H1 (cell line): ENCODE results near the gene APELA. TPM values are rescaled to one million over a fixed set of nuclear protein-coding genes. Genes with fewer than 3 reads are reported as not detected.

ENCODE experiments used
- CTCF ChIA-PET: fragments of 300-600 bp; sonication (Branson Sonifier 250); formaldehyde crosslinking; loops from one replicate; lab custom pipeline; 2021; ENCODE audit not compliant: partially characterized antibody; lab: Charles Lee
- POLR2A ChIA-PET: fragments of 300-600 bp; sonication (Branson Sonifier 250); formaldehyde crosslinking; loops from one replicate; lab custom pipeline; 2021; ENCODE audit warnings: inconsistent platforms; ENCODE audit not compliant: partially characterized antibody; lab: Charles Lee
- DNase-seq, 2 experiments: peaks; one replicate each; pipeline versions ENCODE4 v3.0.0 to v3.0.0-alpha.2; 2010 to 2022; ENCODE audit warnings: low spot score in 2 of 2, low read depth in 1 of 2, mixed read lengths in 1 of 2
- FAIRE-seq: peaks from 2 replicates; lab custom pipeline; 2011; peaks lifted over from hg19 to GRCh38; lab: Jason Lieb, UNC
- H2AFZ ChIP-seq: 2 replicates; pipeline ENCODE4 v1.8.1; 2012; ENCODE audit warnings: low read length, inconsistent platforms
- H2AK5ac ChIP-seq: 2 replicates; pipeline ENCODE4 v1.6.1; 2013; ENCODE audit warnings: low read depth, low read length
- H2BK120ac ChIP-seq: replicated peaks from 2 replicates; pipeline ENCODE3; 2013; ENCODE audit warnings: low read depth, low read length, inconsistent platforms
- H2BK12ac ChIP-seq: 2 replicates; pipeline ENCODE4 v1.6.1; 2013; ENCODE audit warnings: low read depth, low read length
- H2BK15ac ChIP-seq: 2 replicates; pipeline ENCODE4 v1.6.1; 2013; ENCODE audit warnings: low read length
- H2BK20ac ChIP-seq: 2 replicates; pipeline ENCODE4 v1.6.1; 2013; ENCODE audit warnings: low read length
- H2BK5ac ChIP-seq: 2 replicates; pipeline ENCODE4 v1.6.1; 2013; ENCODE audit warnings: low read depth, low read length
- H3K14ac ChIP-seq: 2 replicates; pipeline ENCODE4 v1.6.1; 2013; ENCODE audit warnings: inconsistent platforms; ENCODE audit not compliant: insufficient read length
- H3K18ac ChIP-seq: 2 replicates; pipeline ENCODE4 v1.6.1; 2013; ENCODE audit warnings: low read length; ENCODE audit errors: extremely low read depth
- H3K23ac ChIP-seq: 2 replicates; pipeline ENCODE4 v1.6.1; 2013; ENCODE audit warnings: inconsistent platforms; ENCODE audit not compliant: insufficient read length
- H3K23me2 ChIP-seq: 2 replicates; pipeline ENCODE4 v1.6.1; 2013; ENCODE audit warnings: low read depth, low read length
- H3K27ac ChIP-seq: 2 replicates; pipeline ENCODE4 v1.6.1; 2011; ENCODE audit warnings: low read depth, low read length, inconsistent platforms
- H3K27me3 ChIP-seq, 4 experiments: replicated peaks in 1 of 4; 1 replicate in 1 of 4; 2 replicates in 3 of 4; pipeline versions ENCODE4 v1.6.1 to v1.8.1; 2011 to 2013; ENCODE audit warnings: low read length in 3 of 4, mild to moderate bottlenecking in 3 of 4, inconsistent platforms in 2 of 4, mixed read lengths in 2 of 4, moderate library complexity in 1 of 4; ENCODE audit not compliant: control insufficient read depth in 3 of 4, insufficient read depth in 3 of 4; ENCODE audit errors: extremely low read depth in 1 of 4
- H3K36me3 ChIP-seq, 4 experiments: 2 replicates each; pipeline versions ENCODE4 v1.6.1 to v1.8.1; 2011 to 2013; ENCODE audit warnings: mild to moderate bottlenecking in 4 of 4, low read length in 3 of 4, moderate library complexity in 2 of 4, control low read depth in 1 of 4, inconsistent platforms in 1 of 4; ENCODE audit not compliant: insufficient read depth in 4 of 4, control insufficient read depth in 2 of 4
- H3K4ac ChIP-seq: replicated peaks from 2 replicates; pipeline ENCODE3; 2013; ENCODE audit warnings: low read length, low read depth, mixed read lengths, inconsistent platforms; ENCODE audit not compliant: insufficient read length
- H3K4me1 ChIP-seq, 4 experiments: replicated peaks in 1 of 4; 1 replicate in 1 of 4; 2 replicates in 3 of 4; pipeline versions ENCODE4 v1.6.1 to v1.8.1; 2011 to 2013; ENCODE audit warnings: low read length in 3 of 4, inconsistent platforms in 2 of 4, mixed read lengths in 1 of 4; ENCODE audit not compliant: insufficient read depth in 4 of 4, control insufficient read depth in 3 of 4
- H3K4me2 ChIP-seq, 2 experiments: 2 replicates each; pipeline versions ENCODE4 v1.6.1 to v1.8.1; 2011 to 2013; ENCODE audit warnings: low read depth in 2 of 2, low read length in 2 of 2, control low read depth in 1 of 2, inconsistent platforms in 1 of 2, mild to moderate bottlenecking in 1 of 2; ENCODE audit not compliant: insufficient read depth in 1 of 2
- H3K4me3 ChIP-seq, 4 experiments: fragments of 200-600, 300-600 bp in 1 of 4; sonication (generic), shearing (Covaris generic), sonication (Bioruptor Twin) in 1 of 4; 2 replicates each; pipeline versions ENCODE4 v1.5.1 to v1.8.1; 2011 to 2016; ENCODE audit warnings: low read length in 4 of 4, low read depth in 3 of 4, control low read depth in 2 of 4, inconsistent platforms in 2 of 4, mild to moderate bottlenecking in 2 of 4, mixed read lengths in 1 of 4, moderate library complexity in 1 of 4; ENCODE audit not compliant: insufficient read depth in 2 of 4; ENCODE audit errors: extremely low read depth in 1 of 4
- H3K56ac ChIP-seq: replicated peaks from 2 replicates; pipeline ENCODE3; 2013; ENCODE audit warnings: low read depth, mild to moderate bottlenecking, mixed read lengths, low read length, inconsistent platforms; ENCODE audit not compliant: insufficient read length
- H3K79me1 ChIP-seq: 2 replicates; pipeline ENCODE4 v1.6.1; 2013; ENCODE audit warnings: low read depth, low read length, control low read depth
- H3K79me2 ChIP-seq, 2 experiments: 2 replicates each; pipeline versions ENCODE4 v1.6.1 to v1.8.1; 2012 to 2013; ENCODE audit warnings: low read length in 2 of 2, mild to moderate bottlenecking in 2 of 2, inconsistent platforms in 1 of 2; ENCODE audit not compliant: insufficient read depth in 2 of 2, control insufficient read depth in 1 of 2
- H3K9ac ChIP-seq, 4 experiments: replicated peaks in 1 of 4; 1 replicate in 1 of 4; 2 replicates in 3 of 4; pipeline versions ENCODE4 v1.6.1 to v1.8.1; 2011 to 2013; ENCODE audit warnings: low read depth in 3 of 4, low read length in 3 of 4, control low read depth in 2 of 4, mild to moderate bottlenecking in 2 of 4, moderate library complexity in 2 of 4, inconsistent platforms in 1 of 4; ENCODE audit errors: extremely low read depth in 1 of 4
- H3K9me3 ChIP-seq, 2 experiments: 2 replicates each; pipeline versions ENCODE4 v1.6.1 to v1.8.1; 2012 to 2013; ENCODE audit warnings: mild to moderate bottlenecking in 2 of 2, moderate library complexity in 2 of 2, control low read depth in 1 of 2, inconsistent platforms in 1 of 2, low read depth in 1 of 2, low read length in 1 of 2, mixed read lengths in 1 of 2; ENCODE audit not compliant: insufficient read depth in 2 of 2
- H4K20me1 ChIP-seq, 2 experiments: replicated peaks in 1 of 2; 2 replicates each; pipeline versions ENCODE3 to v1.8.1; 2011 to 2013; ENCODE audit warnings: inconsistent platforms in 2 of 2, low read length in 2 of 2, mild to moderate bottlenecking in 1 of 2; ENCODE audit not compliant: insufficient read depth in 2 of 2, control insufficient read depth in 1 of 2
- H4K5ac ChIP-seq: 2 replicates; pipeline ENCODE4 v1.6.1; 2013; ENCODE audit warnings: low read length, low read depth, mixed read lengths, inconsistent platforms; ENCODE audit not compliant: insufficient read length
- H4K8ac ChIP-seq: 2 replicates; pipeline ENCODE4 v1.8.0; 2013; ENCODE audit warnings: mild to moderate bottlenecking, moderate library complexity, low read length, inconsistent platforms; ENCODE audit not compliant: insufficient read depth; ENCODE audit errors: extremely low read depth
- H4K91ac ChIP-seq: replicated peaks from 2 replicates; pipeline ENCODE3; 2013; ENCODE audit warnings: low read length, mixed read lengths, inconsistent platforms; ENCODE audit not compliant: insufficient read length
- CTCF ChIP-seq, 3 experiments: IDR thresholded peaks; 1 replicate in 2 of 3; 2 replicates in 1 of 3; pipeline versions ENCODE4 v1.5.1 to v1.6.1; 2011; ENCODE audit warnings: low read length in 3 of 3, mild to moderate bottlenecking in 3 of 3, inconsistent platforms in 2 of 3, low read depth in 1 of 3, moderate library complexity in 1 of 3; ENCODE audit not compliant: insufficient read depth in 1 of 3; ENCODE audit errors: control extremely low read depth in 1 of 3
- GTF2F1 ChIP-seq: IDR thresholded peaks from 2 replicates; pipeline ENCODE4 v1.6.1; 2012; ENCODE audit warnings: low read depth, low read length, improper control_type of control experiment, borderline replicate concordance
- SUZ12 ChIP-seq: fragments of 200-600 bp; sonication (generic); IDR thresholded peaks from 2 replicates; pipeline ENCODE4 v1.6.1; 2012; ENCODE audit warnings: mild to moderate bottlenecking, inconsistent platforms, low read length, moderate library complexity, mixed read lengths
- WGBS, 2 experiments: shearing (Covaris generic) in 1 of 2; methylation state at CpG; one replicate each; pipeline versions ENCODE4 v1.1.6 to v1.1.7; 2013 to 2015; ENCODE audit warnings: low lambda C conversion rate in 2 of 2, mixed read lengths in 2 of 2, inconsistent platforms in 1 of 2, low coverage in 1 of 2, missing lambda C conversion rate in 1 of 2; ENCODE audit not compliant: insufficient replicate concordance in 2 of 2, insufficient coverage in 1 of 2, insufficient read length in 1 of 2; ENCODE audit errors: extremely low coverage in 1 of 2, missing lambda C conversion rate in 1 of 2; 5-methylcytosine and 5-hydroxymethylcytosine counted together
- polyA plus RNA-seq, 7 experiments: library from polyadenylated mRNA; depleted of rRNA in 3 of 7; stranded (reverse) in 5 of 7; unstranded in 2 of 7; fragments of >200 nt in 5 of 7; fragments of 200-250 nt in 2 of 7; gene quantifications; 1 replicate in 5 of 7; 2 replicates in 1 of 7; 4 replicates in 1 of 7; pipeline versions ENCODE4 v1.2.1 to v1.2.3, GENCODE V29; 2011 to 2013; ENCODE audit warnings: missing spikeins in 2 of 7, mixed read lengths in 2 of 7
- total RNA-seq: library from RNA; stranded (reverse); fragmentation: NEBNext Ultra II Directional; extraction: Animal tissue kit (Norgen Biotek cat#: 25700); gene quantifications from 2 replicates; pipeline ENCODE4 v1.2.1, GENCODE V29; 2021

APELA gene
- total and polyA plus RNA-seq, 2 of the 8 experiments (the other 6 are each of a cell fraction or from before 2014, with no cell fraction given), result 60.2 to 81.8 TPM

- no peak overlapping the region for H4K91ac ChIP-seq
- DNase-seq, result no peak
- H3K4me3 ChIP-seq, result no peak overlapping the region
- H2BK15ac ChIP-seq, result no peak overlapping the region
- H4K5ac ChIP-seq, result no peak overlapping the region
- no peak overlapping the region for H2BK5ac ChIP-seq
- peaks cover 0 to 3% (median 1%) of the 10 kb centered on the region in 4 experiments; a peak in 2 of 7 replicates for H3K4me1 ChIP-seq
- H2AFZ ChIP-seq, result no peak overlapping the region
- no peak overlapping the region for H3K9ac ChIP-seq
- no peak overlapping the region for H3K18ac ChIP-seq
- H4K8ac ChIP-seq, result no peak overlapping the region
- no peak overlapping the region for H3K23ac ChIP-seq
- H3K14ac ChIP-seq, result no peak overlapping the region
- no peak overlapping the region for H2BK12ac ChIP-seq
- H2BK120ac ChIP-seq, result no peak overlapping the region
- ChIA-PET POLR2A (interaction anchor here (1.1 to 1.5 kb wide), 2 partner anchors 15 to 116 kb away, joined by 3 read pairs; partner anchors contain the start of gene APELA), CTCF (interaction anchor here (0.6 to 1.4 kb wide), 5 partner anchors 12 to 168 kb away, joined by 3 to 4 read pairs (median 3); no protein-coding TSS in a partner anchor)
- H4K20me1 ChIP-seq, result peaks cover 0 to 4% of the 10 kb centered on the region in 2 experiments
- H3K23me2 ChIP-seq, result no peaks in the 10 kb centered on the region
- FAIRE-seq, result no peak
- no peak overlapping the region for H2AK5ac ChIP-seq
- no peaks in the 10 kb centered on the region for H3K9me3 ChIP-seq
- no peaks in the 10 kb centered on the region for H3K79me1 ChIP-seq
- H3K4ac ChIP-seq, result no peak overlapping the region
- peaks cover 0 to 91% (median 21%) of the 10 kb centered on the region in 4 experiments; a peak in 4 of 8 replicates for H3K36me3 ChIP-seq
- H3K27me3 ChIP-seq, result no peaks in the 10 kb centered on the region
- no peak overlapping the region for H3K56ac ChIP-seq
- H3K27ac ChIP-seq, result no peak overlapping the region
- 88% methylated on average over 3 of the region's 3 CpGs; no CpG with 5 or more reads in 1 of the 2 experiments for WGBS, 2 experiments
- no peak overlapping the region for H2BK20ac ChIP-seq
- peaks cover 3 to 62% of the 10 kb centered on the region in 2 experiments; a peak in 3 of 4 replicates for H3K79me2 ChIP-seq
- no peak overlapping the region for H3K4me2 ChIP-seq
- no peak for TF ChIP-seq GTF2F1
- TF ChIP-seq SUZ12, result no peak
- TF ChIP-seq CTCF (IDR thresholded peaks at IDR 0.05; ENCODE audit: control extremely low read depth in 1 of 3, insufficient read depth in 1 of 3, low read depth in 1 of 3, low read length in 3 of 3), result no peak
Observed at GRCh38 chr4:164892018-164892417, 15.0 kb downstream of the APELA start.
